Stomach (tissue), 4 donors: ENCODE data around the gene KDM4B.

ENCODE experiments used
- CTCF ChIP-seq, 7 experiments: fragments of 450-650 bp in 4 of 7; fragments of 200-600 bp in 3 of 7; sonication (generic) in 3 of 7; IDR thresholded peaks; one replicate each; pipeline ENCODE4 v1.5.1; 2016 to 2019; ENCODE audit warnings: antibody characterized with exemption in 7 of 7, control low read depth in 2 of 7, mild to moderate bottlenecking in 1 of 7
- EP300 ChIP-seq: sonication (generic); formaldehyde crosslinking; IDR thresholded peaks from one replicate; pipeline ENCODE4 v1.6.1; 2017; ENCODE audit warnings: antibody characterized with exemption

GRCh38 chr19:5020368-5020767 lies 51.5 kb downstream of the KDM4B start:
- TF ChIP-seq EP300 (no peak), CTCF (IDR thresholded peaks at IDR 0.05) (no peak)
